GM18526 (cell line): Measurements from ENCODE around the gene BAG2.

Experiments used
- POLR2A ChIP-seq: IDR thresholded peaks from 3 replicates; pipeline ENCODE4 v1.6.1; 2011; ENCODE audit not compliant: insufficient read length; ENCODE audit errors: extremely low read depth

Gene BAG2

DNA sequence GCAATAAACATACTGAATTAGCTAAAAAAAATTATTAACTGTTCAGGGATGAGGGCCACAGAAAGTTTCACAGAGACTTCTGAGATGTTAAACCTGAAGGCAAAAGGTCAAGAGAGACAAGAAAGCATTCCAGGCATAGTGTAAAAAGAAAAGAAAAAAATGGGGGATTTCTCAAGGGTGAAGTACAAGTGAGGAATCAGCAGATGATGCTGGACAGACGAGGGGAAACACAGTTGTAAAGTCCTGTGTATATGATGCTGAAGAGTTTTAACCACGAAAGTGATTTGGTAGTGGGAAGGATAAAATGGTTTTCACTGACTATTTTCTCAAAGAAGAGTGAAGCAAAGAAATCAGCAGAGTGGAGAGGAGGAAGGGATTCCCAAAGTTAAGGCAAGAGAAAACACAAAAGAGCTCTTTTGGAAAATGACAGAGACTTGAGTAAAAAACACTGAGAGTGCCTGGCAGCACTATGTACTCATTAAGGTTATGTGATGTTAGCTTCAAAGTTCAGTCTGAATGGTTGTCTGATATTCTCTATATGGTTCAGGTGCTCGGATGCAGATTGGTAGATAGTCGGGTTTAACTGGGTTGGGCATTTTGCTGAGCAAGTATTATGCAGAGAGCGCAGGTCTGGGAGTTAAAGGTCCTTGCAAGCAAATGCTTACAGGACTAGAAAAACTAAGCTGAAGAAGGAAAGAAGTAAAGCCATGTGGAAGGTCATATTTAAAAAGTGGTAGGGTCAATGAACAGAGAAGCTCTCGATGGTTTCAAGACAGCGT is 33.6 kb downstream of the BAG2 start:
- TF ChIP-seq POLR2A: no peak

DNA sequence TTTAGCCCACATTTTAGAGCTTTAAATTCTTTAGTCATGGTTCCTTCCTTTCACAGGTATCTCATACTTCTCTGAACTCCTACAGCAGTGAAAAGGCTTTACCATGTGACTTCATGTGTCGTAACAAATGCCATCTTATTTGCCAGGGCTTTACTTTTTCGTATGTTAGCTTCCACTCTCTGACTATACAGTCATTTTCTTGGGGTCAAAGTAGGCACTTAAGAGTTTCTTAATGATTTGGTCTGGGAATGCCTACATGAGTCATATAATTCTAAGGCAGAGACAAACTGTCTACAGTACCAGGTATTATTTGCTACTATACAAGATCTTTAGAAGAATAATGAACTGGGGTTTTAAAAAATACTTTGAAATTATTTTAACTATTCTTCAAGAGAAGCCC is 35.0 kb downstream of the BAG2 start:
- TF ChIP-seq POLR2A: no peak

DNA sequence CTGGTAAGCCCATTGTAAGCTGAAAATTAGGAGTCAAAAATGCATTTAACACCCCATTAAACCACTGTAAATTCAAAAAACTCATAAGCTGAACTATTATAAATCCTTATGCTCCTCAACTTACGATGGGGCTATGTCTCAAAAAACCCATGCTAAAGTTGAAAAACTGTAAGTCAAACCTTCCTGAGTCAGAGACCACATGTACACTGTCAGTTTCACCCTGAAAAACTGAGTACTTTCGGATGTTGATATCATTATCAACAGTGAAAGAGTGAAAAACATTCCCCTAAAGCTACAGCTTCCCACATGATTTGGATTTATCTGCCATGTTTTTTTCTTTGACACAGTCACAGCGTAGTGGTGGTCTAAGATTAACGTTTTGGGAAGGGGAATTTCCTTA is 35.7 kb downstream of the BAG2 start:
- TF ChIP-seq POLR2A: no peak

DNA sequence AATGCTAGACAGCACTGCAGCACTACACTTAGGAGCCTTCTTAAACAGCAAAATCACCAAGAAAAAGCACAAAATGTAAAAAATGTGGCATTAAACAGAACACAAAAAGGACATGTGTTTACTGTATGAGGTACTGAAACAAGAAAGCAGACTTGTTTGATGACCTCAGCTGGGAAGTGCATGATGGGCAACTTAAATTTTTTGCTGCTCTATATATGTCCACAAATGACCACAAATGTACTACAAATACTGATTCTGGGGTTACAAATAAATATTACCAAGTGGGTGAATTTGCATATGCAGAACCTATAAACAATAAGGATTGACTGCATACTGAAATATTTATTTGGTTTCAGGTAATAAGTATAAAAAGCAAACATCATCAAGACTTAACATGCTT is 36.9 kb downstream of the BAG2 start:
- no peak for TF ChIP-seq POLR2A

DNA sequence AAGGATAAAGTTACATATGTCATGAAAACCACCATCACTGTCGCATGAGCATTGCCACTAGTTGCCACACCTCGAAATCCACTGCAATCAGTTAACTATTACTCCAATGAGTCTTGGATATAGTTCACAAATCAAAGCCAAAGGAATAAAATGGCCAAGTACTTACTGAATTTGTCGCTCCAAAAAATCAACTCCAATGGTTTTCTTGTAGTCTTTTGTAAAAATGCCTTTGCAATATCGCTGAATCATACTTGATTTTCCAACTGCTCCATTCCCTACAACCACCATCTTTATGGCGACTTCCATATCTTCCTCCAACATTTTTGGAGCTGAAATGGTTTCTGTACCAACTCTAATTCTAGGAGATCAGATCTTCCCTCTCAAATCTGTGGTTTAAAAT is 37.9 kb downstream of the BAG2 start:
- no peak for TF ChIP-seq POLR2A

DNA sequence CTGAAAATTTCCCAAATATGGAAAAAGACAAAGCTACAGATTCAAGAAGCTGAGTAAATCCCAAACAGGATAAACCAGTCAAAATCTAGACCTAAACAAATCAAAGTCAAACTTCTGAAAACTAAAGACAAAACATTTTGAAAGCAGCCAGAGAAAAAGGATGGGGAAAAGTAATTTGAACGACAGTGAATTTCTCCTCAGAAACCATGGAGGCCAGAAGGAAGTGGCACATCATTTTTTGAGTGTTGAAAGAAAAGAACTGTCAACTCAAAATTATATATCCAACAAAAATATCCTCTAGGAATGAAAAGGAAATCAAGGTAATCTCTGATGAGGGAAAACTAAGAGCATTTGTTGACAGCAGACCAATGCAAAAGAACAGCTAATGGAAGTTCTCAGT is 43.1 kb downstream of the BAG2 start:
- TF ChIP-seq POLR2A: no peak

DNA sequence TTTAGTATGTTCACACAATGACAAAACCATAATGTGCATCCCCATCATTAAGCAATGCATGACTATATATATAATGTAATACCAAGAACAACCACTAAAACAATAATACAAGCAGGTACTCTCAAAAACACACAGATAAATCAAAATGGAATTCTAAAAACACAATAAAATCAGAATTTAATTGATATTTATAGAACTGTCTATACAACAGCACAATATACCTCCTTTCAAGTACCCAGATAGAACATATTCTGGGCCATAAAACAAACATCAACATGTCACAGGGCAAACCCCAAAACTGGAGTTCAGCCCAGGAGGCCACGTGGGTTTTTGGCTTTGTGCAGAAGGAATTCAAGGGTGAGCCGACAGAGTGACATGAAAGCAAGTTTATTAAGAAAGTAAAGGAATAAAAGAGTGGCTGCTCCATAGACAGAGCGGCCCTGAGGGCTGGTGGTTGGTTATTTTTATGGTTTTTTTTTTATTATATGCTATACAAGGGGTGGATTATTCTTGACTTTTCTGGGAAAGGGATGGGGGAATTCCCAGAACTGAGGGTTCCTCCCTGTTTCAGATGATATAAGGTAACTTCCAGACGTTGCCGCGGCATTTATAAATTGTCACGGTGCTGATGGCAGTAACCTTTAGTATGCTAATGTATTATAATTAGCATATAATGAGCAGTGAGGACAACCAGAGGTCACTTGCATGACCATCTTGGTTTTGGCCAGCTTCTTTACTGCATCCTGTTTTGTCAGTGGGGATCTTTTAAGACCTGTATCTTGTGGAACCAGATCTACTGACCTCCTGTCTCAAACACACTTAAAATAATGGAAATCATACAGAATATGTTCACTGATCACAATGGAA is 44.3 kb downstream of the BAG2 start:
- TF ChIP-seq POLR2A: no peak

DNA sequence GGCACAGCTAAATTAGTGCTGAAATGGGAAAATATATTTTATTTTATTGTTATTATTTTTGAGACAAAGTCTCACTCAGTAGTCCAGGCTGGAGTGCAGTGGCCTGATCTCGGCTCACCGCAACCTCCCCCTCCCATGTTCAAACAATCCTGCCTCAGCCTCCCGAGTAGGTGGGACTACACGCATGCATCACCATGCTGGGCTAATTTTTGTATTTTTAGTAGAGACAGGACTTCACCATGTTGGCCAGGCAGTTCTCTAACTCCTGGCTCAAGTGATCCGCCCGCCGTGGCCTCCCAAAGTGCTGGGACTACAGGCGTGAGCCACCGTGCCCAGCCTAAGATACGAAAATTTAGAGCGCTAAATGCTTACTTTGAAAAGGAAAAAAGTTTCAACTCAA is 45.1 kb downstream of the BAG2 start:
- no peak for TF ChIP-seq POLR2A

DNA sequence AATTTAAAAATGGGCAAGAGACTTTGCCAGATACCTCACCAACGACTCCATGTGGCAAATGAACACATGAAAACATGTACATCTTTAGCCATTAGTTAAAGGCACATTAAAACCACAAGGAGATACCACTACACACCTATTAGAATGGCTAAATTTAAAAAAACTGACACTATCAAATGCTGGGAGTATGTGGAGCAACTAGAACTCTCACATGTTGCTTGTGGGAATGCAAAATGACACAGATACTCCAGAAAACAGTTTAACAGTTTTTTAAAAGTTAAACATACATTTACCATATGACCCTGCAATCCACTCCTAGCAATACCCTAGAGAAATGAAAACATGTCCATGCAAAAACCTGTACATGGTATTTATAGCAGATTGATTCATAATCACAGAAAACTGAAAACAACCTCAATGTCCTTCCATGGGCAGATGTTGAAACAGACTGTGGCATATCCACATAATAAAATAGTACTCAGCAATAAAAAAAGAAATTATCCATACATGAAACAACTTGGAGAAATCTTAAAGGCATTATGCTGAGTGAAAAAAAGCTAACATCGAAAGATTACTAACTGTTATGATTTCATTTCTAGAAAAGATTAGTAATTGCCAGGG is 48.1 kb downstream of the BAG2 start:
- no peak for TF ChIP-seq POLR2A

DNA sequence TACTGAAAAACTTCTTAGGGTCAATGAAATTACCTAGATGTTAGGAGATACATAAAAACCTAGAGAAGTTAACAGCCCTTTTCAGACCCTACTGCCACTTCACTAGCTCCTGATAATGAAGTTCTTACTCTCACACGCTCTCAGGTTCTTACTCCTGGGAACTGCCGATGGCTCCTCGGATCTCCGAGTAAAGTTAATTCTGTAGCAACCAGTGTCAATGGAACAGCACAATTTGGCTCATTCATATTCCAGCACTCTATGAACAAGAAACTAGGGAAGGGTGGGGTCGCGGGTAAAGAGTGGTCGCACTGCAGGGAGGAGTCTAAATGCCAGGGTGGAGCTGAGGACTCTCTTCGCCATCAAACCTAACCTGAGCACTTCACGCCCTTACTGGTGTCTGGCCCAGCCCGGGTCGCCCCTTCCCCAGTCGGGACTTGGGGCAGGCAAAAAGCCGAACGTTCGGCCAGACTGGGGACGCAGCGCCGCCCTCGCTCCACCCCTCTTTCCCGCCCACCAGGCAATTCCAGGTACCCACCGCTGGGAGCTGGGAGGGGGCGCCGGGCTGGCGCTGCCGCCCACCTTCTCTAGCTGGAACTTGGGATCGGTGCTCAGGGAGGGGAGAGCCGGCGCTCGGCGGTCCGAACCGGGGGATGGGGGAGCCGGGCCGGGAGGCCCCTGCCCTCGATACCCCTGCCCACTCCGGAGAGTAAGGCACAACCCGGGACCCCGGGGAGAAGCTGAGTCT is 49.2 kb downstream of the BAG2 start:
- no peak for TF ChIP-seq POLR2A

DNA sequence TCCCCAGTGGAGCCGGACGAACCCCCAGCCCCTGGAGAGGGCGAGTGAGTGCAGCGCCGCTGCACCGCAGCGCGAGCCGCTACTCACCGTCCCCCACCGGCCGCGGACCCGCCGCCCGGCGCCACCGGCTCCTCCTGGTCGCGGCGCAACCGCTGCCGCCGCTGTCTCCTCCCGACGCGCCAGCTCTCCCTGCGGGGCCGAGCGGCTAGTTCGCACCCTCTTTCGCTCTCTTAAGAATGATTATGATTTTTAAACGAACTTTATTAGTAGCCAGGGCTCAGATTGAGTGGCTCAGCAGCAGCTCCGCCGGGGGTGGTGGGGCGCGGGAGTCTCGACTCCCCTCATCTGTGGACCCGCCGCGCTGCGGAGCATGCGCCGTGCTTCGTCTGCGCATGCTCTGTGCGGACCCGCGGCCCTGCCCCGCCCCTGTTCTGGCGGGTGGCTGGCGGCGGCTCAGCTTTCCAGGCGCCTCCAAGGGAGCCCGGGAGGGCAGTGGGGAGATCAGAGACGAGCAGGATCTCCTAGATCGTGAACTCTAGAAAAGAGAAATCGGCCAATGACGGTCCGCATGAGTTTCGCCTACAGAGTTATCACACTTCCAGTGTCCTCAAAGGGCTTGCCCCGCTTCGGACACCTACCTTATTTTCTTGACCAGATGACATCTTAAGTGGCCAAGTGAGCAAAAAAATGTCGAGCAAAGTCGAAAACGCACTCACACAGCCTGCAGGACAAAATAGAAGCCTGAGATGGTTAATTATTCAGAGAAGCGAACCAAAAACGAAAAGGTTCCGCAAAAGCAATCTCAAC is 50.0 kb downstream of the BAG2 start, which contains the start of gene RAB23:
Gene RAB23 (minus strand): TSS at position 372 of the 807 bp plus-strand sequence. CDS start 11,927 bp downstream, outside the sequence.
- TF ChIP-seq POLR2A: peak; percentile 76

DNA sequence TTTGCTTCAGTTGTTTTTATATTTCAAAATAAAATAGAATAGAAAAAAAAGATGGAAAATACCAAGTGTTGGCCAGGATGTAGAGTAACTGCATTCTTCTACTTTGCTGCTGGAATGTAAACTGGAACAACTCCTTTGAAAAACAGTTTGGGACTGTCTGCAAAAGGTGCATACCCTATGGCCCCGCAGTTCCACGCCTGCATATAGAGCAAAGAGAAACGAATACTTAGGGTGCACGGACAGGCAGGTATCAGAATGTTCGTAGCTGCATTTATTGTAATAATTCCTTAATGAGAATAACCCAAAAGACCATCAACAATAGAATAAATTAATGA is 50.6 kb downstream of the BAG2 start:
- TF ChIP-seq POLR2A: no peak

DNA sequence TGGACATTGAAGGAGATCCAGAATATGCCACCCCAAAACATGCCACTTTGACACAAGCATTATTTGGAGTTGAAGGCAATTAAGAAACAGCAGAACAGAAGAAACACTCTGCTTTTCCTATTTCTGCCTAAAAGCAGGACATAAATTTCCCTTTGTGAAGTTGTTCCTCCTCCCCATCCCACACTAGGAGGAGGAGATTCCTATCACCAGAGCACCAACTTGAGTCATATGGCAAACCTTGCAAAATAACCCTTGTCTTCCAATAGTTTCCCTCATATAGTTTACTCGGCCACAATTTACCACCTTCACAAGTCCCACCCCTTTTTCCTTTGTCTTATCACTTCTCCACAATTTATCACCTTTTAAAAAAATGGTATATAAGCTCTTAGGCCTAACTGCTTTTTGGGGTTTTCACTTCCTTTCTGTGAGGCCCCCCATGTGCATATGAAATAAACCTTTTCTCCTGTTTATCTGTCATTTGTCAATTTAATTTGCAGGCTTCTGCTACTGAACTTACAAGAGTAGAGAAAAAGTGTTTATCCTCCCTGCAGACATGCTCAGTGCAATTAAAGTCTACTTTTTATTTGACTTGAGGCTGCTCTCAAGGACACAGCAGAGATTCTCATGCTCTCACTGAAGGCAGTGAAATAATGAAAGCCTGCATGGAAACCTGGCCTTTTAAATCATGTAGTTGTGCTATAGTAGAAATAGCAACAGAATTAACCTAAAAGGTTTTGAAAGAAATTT is 52.8 kb downstream of the BAG2 start:
- no peak for TF ChIP-seq POLR2A

DNA sequence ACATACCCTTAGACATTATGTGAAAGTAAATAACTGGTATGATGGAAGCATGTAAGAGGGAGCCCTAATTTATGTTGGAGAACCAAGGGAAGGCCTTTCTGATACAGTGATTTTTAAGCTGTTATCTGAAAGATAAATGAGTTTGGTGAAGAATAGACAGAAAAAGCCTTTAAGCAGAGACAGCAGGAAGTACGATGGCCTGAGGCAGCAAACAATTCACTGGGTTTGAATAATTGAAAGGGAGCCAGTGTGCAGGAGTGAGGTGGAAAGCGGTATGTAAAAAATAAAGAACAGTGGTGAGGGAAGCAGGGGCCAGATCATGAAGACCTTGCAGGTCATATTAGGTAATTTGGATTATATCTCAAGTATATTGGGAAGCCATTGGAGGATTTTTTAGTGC is 54.1 kb downstream of the BAG2 start:
- TF ChIP-seq POLR2A: no peak
